ENCODE results near the gene PKN1. TPM values are rescaled to one million over a fixed set of nuclear protein-coding genes. Genes with fewer than 3 reads are reported as not detected.
"Not testable (repeated sequence)": the region's sequence is repeated elsewhere in the genome, so short reads cannot be mapped to it uniquely, and the experiment has no call there.

The PKN1 gene
- total RNA-seq, 1 experiment from 2014 or later = 170 TPM

DNA sequence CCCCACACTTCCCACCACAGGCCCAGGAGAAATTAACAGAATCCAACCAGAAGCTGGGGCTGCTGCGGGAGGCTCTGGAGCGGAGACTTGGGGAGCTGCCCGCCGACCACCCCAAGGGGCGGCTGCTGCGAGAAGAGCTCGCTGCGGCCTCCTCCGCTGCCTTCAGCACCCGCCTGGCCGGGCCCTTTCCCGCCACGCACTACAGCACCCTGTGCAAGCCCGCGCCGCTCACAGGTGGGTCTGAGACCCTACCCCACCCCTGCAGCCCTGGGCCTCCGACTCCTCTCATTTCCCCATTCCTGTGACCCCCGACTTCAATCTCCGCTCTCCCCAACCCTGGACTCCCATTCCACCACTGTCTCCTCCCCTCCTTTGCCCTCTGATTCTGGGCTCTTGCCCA, 17.8 kb downstream of the PKN1 start:
- ATAC-seq (no peak), DNase-seq (ENCODE audit: low spot score) (no peak)
- TF ChIP-seq ELF4 (CRISPR knock-in tag; IDR thresholded peaks at IDR 0.05; ENCODE audit: low read depth) (no peak), NFATC4 (CRISPR knock-in tag; IDR thresholded peaks at IDR 0.05) (no peak), TCF7 (CRISPR knock-in tag; IDR thresholded peaks at IDR 0.05; ENCODE audit: low read depth) (no peak), STAT6 (CRISPR knock-in tag; conservative IDR thresholded peaks at IDR 0.05; ENCODE audit: low read depth) (no peak)
- H3K27me3 Mint-ChIP-seq (ENCODE audit: low read depth) = no peaks in the 10 kb centered on the region
- peaks cover 51% of the 10 kb centered on the region for H3K36me3 Mint-ChIP-seq
- H3K4me3 Mint-ChIP-seq = no peak overlapping the region
- H3K27ac Mint-ChIP-seq = no peak overlapping the region
- ChIA-PET CTCF (interaction anchor here (0.5 to 1.5 kb wide), 18 partner anchors 12 to 578 kb away, joined by 3 to 33 read pairs (median 4); partner anchors contain the start of genes PKN1 and PTGER1), POLR2A (interaction anchor here (1.0 to 1.1 kb wide), 2 partner anchors 22 to 315 kb away, joined by 3 to 7 read pairs; partner anchors contain the start of gene ASF1B)
- H3K9me3 Mint-ChIP-seq = no peaks in the 10 kb centered on the region
- H3K4me1 Mint-ChIP-seq = no peaks in the 10 kb centered on the region

DNA sequence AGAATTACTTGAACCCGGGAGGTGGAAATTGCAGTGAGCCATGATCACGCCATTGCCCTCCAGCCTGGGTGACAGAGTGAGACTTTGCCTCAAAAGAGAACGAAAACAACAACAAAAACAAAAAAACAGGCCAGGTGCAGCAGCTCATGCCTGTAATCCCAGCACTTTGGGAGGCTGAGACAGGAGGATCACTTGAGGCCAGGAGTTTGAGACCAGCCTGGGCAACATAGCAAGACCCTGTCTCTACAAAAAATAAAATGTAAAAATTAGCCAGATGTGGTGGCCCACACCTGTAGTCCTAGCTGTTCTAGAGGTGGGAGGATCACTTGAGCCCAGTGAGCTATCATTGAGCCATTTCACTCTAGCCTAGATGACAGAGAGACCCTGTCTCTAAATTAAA, 19.2 kb downstream of the PKN1 start:
- DNase-seq (ENCODE audit: low spot score); H3K4me3 Mint-ChIP-seq; H3K9me3 Mint-ChIP-seq; ATAC-seq; H3K27ac Mint-ChIP-seq; H3K27me3 Mint-ChIP-seq (ENCODE audit: low read depth); H3K4me1 Mint-ChIP-seq; POLR2A ChIA-PET: not testable (repeated sequence)
- H3K36me3 Mint-ChIP-seq = peaks cover 40% of the 10 kb centered on the region
- 0 out of 2 replicates have a peak, but pooled peaks have one; percentile 3 for TF ChIP-seq ZNF121 (CRISPR knock-in tag; IDR thresholded peaks at IDR 0.05)
- CTCF ChIA-PET = interaction anchor here (1.1 kb wide), 1 partner anchor 23 kb away, joined by 3 read pairs; the partner anchor contains the start of gene PTGER1

DNA sequence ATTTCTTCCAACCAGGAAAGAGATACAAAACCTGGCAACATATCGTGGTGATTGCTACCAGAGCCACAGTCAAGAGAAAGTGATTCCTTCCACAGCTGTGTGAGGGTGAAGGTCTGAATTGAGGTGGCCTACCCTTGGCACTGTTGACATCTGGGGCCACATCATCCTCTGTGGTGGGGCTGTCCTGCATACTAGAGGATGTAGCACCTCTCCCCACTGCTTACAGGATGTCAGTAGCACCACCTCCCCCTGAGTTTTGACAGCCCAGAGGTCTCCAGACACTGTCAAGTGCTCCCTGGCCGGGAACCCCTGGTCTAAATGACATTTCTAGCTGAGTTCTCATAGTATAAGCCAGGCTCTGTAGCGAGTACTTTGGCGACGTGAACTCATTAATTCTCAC, 26.6 kb downstream of the PKN1 start:
- ATAC-seq (no peak), DNase-seq (ENCODE audit: low spot score) (no peak)
- POLR2A ChIA-PET = no interaction called here
- Mint-ChIP-seq H3K36me3 (peaks cover 18% of the 10 kb centered on the region), H3K4me1 (no peaks in the 10 kb centered on the region), H3K27ac (no peak overlapping the region), H3K27me3 (ENCODE audit: low read depth) (no peaks in the 10 kb centered on the region), H3K9me3 (no peaks in the 10 kb centered on the region), H3K4me3 (no peak overlapping the region)
- TF ChIP-seq ESRRA (CRISPR knock-in tag; IDR thresholded peaks at IDR 0.05; ENCODE audit: borderline replicate concordance) (no peak), ATF1 (CRISPR knock-in tag; IDR thresholded peaks at IDR 0.05) (no peak), NFYB (CRISPR knock-in tag; conservative IDR thresholded peaks at IDR 0.05; ENCODE audit: low read depth) (no peak), SMAD4 (CRISPR knock-in tag; IDR thresholded peaks at IDR 0.05) (no peak), ATF6 (CRISPR knock-in tag; IDR thresholded peaks at IDR 0.05) (no peak), GTF2I (CRISPR knock-in tag; conservative IDR thresholded peaks at IDR 0.05) (no peak), ZBTB43 (CRISPR knock-in tag; IDR thresholded peaks at IDR 0.05) (no peak), JAZF1 (CRISPR knock-in tag; IDR thresholded peaks at IDR 0.05) (no peak), ZNF425 (CRISPR knock-in tag; conservative IDR thresholded peaks at IDR 0.05) (no peak), ZNF138 (CRISPR knock-in tag; conservative IDR thresholded peaks at IDR 0.05) (no peak)
- TF ChIP-seq, protein P1, sequence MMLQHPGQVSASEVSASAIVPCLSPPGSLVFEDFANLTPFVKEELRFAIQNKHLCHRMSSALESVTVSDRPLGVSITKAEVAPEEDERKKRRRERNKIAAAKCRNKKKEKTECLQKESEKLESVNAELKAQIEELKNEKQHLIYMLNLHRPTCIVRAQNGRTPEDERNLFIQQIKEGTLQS (CRISPR knock-in tag; conservative IDR thresholded peaks at IDR 0.05) = no peak
- TF ChIP-seq, protein P2, sequence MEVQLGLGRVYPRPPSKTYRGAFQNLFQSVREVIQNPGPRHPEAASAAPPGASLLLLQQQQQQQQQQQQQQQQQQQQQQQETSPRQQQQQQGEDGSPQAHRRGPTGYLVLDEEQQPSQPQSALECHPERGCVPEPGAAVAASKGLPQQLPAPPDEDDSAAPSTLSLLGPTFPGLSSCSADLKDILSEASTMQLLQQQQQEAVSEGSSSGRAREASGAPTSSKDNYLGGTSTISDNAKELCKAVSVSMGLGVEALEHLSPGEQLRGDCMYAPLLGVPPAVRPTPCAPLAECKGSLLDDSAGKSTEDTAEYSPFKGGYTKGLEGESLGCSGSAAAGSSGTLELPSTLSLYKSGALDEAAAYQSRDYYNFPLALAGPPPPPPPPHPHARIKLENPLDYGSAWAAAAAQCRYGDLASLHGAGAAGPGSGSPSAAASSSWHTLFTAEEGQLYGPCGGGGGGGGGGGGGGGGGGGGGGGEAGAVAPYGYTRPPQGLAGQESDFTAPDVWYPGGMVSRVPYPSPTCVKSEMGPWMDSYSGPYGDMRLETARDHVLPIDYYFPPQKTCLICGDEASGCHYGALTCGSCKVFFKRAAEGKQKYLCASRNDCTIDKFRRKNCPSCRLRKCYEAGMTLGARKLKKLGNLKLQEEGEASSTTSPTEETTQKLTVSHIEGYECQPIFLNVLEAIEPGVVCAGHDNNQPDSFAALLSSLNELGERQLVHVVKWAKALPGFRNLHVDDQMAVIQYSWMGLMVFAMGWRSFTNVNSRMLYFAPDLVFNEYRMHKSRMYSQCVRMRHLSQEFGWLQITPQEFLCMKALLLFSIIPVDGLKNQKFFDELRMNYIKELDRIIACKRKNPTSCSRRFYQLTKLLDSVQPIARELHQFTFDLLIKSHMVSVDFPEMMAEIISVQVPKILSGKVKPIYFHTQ (CRISPR knock-in tag; IDR thresholded peaks at IDR 0.05) = no peak
- TF ChIP-seq, protein P3, sequence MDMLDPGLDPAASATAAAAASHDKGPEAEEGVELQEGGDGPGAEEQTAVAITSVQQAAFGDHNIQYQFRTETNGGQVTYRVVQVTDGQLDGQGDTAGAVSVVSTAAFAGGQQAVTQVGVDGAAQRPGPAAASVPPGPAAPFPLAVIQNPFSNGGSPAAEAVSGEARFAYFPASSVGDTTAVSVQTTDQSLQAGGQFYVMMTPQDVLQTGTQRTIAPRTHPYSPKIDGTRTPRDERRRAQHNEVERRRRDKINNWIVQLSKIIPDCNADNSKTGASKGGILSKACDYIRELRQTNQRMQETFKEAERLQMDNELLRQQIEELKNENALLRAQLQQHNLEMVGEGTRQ (CRISPR knock-in tag; IDR thresholded peaks at IDR 0.05) = no peak
- CTCF ChIA-PET = interaction anchor here (0.5 to 1.7 kb wide), 3 partner anchors 13 to 411 kb away, joined by 3 to 4 read pairs (median 4); no protein-coding TSS in a partner anchor

All from WTC11 (cell line).